Left kidney (tissue), 2 donors: ENCODE results near the gene C12orf43. TPM values are rescaled to one million over a fixed set of nuclear protein-coding genes. Genes with fewer than 3 reads are reported as not detected.

Experiments
- DNase-seq: peaks from one replicate; pipeline ENCODE4 v3.0.0-alpha.2; 2013
- polyA plus RNA-seq: library from polyadenylated mRNA; unstranded; fragments of 120-200 nt; gene quantifications from one replicate; pipeline ENCODE4 v1.2.1, GENCODE V29; 2013; ENCODE audit not compliant: insufficient read length

The C12orf43 gene
- polyA plus RNA-seq, 1 donor, result 18.4 TPM

- no peak for DNase-seq
Observed at GRCh38 chr12:120979220-120979861, 36.9 kb downstream of the C12orf43 start.

GRCh38 chr12:120978296-120979219 is 37.7 kb downstream of the C12orf43 start, which contains the start of gene HNF1A:
HNF1A (plus strand) TSS chr12:120978543; CDS start chr12:120978769, 226 bp downstream.
- no peak for DNase-seq

- DNase-seq, result no peak
Observed at GRCh38 chr12:120977531-120978295, 38.6 kb downstream of the C12orf43 start.

- peak; percentile 80 for DNase-seq
Observed at GRCh38 chr12:120972870-120973543, 43.3 kb downstream of the C12orf43 start.

- peak; percentile 49 for DNase-seq
Observed at GRCh38 chr12:120971299-120972180, 44.7 kb downstream of the C12orf43 start.

- no peak for DNase-seq
Observed at GRCh38 chr12:120970310-120970709, 46.0 kb downstream of the C12orf43 start.

GRCh38 chr12:120965534-120966091 is 50.7 kb downstream of the C12orf43 start:
- DNase-seq, result no peak

- DNase-seq, result no peak
Observed at GRCh38 chr12:120964298-120964697, 52.0 kb downstream of the C12orf43 start.

GRCh38 chr12:120962532-120963020 is 53.7 kb downstream of the C12orf43 start:
- DNase-seq, result no peak

GRCh38 chr12:120961604-120962531 is 54.4 kb downstream of the C12orf43 start:
- no peak for DNase-seq

- no peak for DNase-seq
Observed at GRCh38 chr12:120960657-120961056, 55.6 kb downstream of the C12orf43 start.

- DNase-seq, result no peak
Observed at GRCh38 chr12:120959111-120959878, 57.0 kb downstream of the C12orf43 start.

GRCh38 chr12:120956579-120957300 is 59.5 kb downstream of the C12orf43 start:
- DNase-seq, result no peak

GRCh38 chr12:120955232-120955631 is 61.1 kb downstream of the C12orf43 start:
- DNase-seq, result no peak

- no peak for DNase-seq
Observed at GRCh38 chr12:120950807-120951206, 65.5 kb downstream of the C12orf43 start.
